Measurements from ENCODE around the gene PLXNA4. TPM values are rescaled to one million over a fixed set of nuclear protein-coding genes. Genes with fewer than 3 reads are reported as not detected.

PLXNA4 gene
- total RNA-seq, 1 experiment from 2014 or later = not detected

DNA sequence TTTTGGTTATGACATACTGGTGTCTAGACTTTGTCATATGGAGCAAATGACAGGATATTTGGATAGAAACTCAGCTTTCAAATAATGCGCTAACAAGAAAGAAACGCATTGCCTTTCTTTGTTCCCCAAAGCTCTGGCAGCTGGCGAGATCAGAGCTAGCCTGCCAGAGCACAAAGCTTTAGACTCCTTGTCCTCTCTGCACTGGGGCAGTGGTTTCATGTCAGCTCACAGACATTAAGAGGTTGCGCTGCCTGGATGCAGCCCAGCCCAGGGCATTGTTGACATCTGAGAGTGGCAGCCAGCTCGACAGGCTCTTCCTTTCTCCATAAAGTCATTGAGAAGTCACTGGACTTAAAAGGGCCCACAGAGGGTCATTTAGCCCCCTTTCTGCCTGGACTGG is 212.0 kb downstream of the PLXNA4 start (continued):
- TF ChIP-seq, protein P1, sequence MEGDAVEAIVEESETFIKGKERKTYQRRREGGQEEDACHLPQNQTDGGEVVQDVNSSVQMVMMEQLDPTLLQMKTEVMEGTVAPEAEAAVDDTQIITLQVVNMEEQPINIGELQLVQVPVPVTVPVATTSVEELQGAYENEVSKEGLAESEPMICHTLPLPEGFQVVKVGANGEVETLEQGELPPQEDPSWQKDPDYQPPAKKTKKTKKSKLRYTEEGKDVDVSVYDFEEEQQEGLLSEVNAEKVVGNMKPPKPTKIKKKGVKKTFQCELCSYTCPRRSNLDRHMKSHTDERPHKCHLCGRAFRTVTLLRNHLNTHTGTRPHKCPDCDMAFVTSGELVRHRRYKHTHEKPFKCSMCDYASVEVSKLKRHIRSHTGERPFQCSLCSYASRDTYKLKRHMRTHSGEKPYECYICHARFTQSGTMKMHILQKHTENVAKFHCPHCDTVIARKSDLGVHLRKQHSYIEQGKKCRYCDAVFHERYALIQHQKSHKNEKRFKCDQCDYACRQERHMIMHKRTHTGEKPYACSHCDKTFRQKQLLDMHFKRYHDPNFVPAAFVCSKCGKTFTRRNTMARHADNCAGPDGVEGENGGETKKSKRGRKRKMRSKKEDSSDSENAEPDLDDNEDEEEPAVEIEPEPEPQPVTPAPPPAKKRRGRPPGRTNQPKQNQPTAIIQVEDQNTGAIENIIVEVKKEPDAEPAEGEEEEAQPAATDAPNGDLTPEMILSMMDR (IDR thresholded peaks at IDR 0.05 in 2 of 3, conservative IDR thresholded peaks at IDR 0.05 in 1 of 3; ENCODE audit: borderline replicate concordance in 1 of 3, insufficient read depth in 1 of 3, low read depth in 2 of 3, low read length in 2 of 3) = no peak

DNA sequence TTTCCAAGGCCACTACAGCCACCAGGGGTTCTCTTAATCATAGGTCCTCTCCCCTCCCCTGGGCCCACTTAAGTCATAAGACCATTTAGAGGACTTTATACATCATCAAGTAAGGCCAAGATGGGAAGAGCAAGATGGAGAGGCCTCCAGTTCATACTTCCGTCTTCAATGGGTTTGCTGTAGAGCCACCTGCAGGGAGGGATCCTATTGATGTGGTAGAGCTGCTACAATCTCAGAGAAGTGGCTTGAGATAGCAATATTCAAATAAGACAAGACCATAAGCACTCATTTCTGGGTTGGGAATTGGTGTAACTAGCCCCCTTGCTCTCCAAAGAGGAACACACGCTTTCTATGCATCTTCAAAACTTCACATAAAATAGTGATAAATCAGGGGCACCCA is 214.2 kb downstream of the PLXNA4 start:
- Histone ChIP-seq H3K36me3 (ENCODE audit: control insufficient read depth in 1 of 2, insufficient read depth in 2 of 2, low read length in 2 of 2) (no peaks in the 10 kb centered on the region), H3K4me1 (ENCODE audit: control insufficient read depth in 1 of 2, insufficient read depth in 2 of 2, low read length in 2 of 2) (no peaks in the 10 kb centered on the region), H3K27ac (ENCODE audit: low read depth, low read length) (no peak overlapping the region), H3K79me2 (ENCODE audit: insufficient read depth, low read length) (no peaks in the 10 kb centered on the region), H3K9me3 (ENCODE audit: control insufficient read depth in 1 of 2, insufficient read depth in 1 of 2, low read depth in 1 of 2, low read length in 2 of 2) (no peaks in the 10 kb centered on the region), H4K20me1 (ENCODE audit: insufficient read depth) (no peaks in the 10 kb centered on the region), H3K4me3 (replicated peaks in 1 of 2; ENCODE audit: low read depth in 1 of 2, low read length in 2 of 2) (no peak overlapping the region), H3K27me3 (ENCODE audit: insufficient read depth, low read length) (peaks cover 46% of the 10 kb centered on the region), H2AFZ (ENCODE audit: low read depth, low read length, poor library complexity, severe bottlenecking) (no peak overlapping the region), H3K4me2 (ENCODE audit: low read length) (no peak overlapping the region), H3K9me2 (ENCODE audit: insufficient read depth) (no peaks in the 10 kb centered on the region), H3K9ac (ENCODE audit: low read length) (no peak overlapping the region)
- DNase-seq (ENCODE audit: low read depth, low spot score) (no peak), ATAC-seq (no peak)
- RAD21 ChIA-PET (ENCODE audit: low non-redundant PET in 1 of 2, low total read pairs in 2 of 2, uncharacterized antibody in 2 of 2, unreplicated experiment in 2 of 2) = no interaction called here
- POLR2A ChIA-PET = no interaction called here
- TF ChIP-seq RAD21 (IDR thresholded peaks at IDR 0.05; ENCODE audit: low read depth) = no peak
- no peak for TF ChIP-seq YY1 (IDR thresholded peaks at IDR 0.05; ENCODE audit: extremely low read depth, insufficient replicate concordance, low read depth, low read length)
- TF ChIP-seq, protein P2, sequence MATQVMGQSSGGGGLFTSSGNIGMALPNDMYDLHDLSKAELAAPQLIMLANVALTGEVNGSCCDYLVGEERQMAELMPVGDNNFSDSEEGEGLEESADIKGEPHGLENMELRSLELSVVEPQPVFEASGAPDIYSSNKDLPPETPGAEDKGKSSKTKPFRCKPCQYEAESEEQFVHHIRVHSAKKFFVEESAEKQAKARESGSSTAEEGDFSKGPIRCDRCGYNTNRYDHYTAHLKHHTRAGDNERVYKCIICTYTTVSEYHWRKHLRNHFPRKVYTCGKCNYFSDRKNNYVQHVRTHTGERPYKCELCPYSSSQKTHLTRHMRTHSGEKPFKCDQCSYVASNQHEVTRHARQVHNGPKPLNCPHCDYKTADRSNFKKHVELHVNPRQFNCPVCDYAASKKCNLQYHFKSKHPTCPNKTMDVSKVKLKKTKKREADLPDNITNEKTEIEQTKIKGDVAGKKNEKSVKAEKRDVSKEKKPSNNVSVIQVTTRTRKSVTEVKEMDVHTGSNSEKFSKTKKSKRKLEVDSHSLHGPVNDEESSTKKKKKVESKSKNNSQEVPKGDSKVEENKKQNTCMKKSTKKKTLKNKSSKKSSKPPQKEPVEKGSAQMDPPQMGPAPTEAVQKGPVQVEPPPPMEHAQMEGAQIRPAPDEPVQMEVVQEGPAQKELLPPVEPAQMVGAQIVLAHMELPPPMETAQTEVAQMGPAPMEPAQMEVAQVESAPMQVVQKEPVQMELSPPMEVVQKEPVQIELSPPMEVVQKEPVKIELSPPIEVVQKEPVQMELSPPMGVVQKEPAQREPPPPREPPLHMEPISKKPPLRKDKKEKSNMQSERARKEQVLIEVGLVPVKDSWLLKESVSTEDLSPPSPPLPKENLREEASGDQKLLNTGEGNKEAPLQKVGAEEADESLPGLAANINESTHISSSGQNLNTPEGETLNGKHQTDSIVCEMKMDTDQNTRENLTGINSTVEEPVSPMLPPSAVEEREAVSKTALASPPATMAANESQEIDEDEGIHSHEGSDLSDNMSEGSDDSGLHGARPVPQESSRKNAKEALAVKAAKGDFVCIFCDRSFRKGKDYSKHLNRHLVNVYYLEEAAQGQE (IDR thresholded peaks at IDR 0.05; ENCODE audit: low read depth) = no peak
- TF ChIP-seq EZH2phosphoT487 (IDR thresholded peaks at IDR 0.05; ENCODE audit: borderline replicate concordance) = no peak
- TF ChIP-seq CEBPB (IDR thresholded peaks at IDR 0.05; ENCODE audit: low read depth) = no peak
- TF ChIP-seq, protein P3, sequence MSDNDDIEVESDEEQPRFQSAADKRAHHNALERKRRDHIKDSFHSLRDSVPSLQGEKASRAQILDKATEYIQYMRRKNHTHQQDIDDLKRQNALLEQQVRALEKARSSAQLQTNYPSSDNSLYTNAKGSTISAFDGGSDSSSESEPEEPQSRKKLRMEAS (IDR thresholded peaks at IDR 0.05) = no peak
- TF ChIP-seq EZH2 (IDR thresholded peaks at IDR 0.05) = no peak
- TF ChIP-seq POLR2A (IDR thresholded peaks at IDR 0.05; ENCODE audit: borderline replicate concordance, extremely low read depth, insufficient read depth, insufficient read length) = no peak
- TF ChIP-seq ZNF274 (IDR thresholded peaks at IDR 0.05; ENCODE audit: low read depth, low read length) = no peak
- TF ChIP-seq SRF (IDR thresholded peaks at IDR 0.05; ENCODE audit: low read depth) = no peak
- intact Hi-C loops (cut with micrococcal nuclease) = no loop called here
- no TSS peak for BruUV-seq (replicated peaks)
- CTCF ChIA-PET = no interaction called here
